Measurements from ENCODE around the gene E2F4.

The E2F4 gene

GRCh38 chr16:67238806-67239470 is 47.0 kb downstream of the E2F4 start:
- DNase-seq = no peak

- DNase-seq = no peak
Observed at GRCh38 chr16:67240506-67240905, 48.6 kb downstream of the E2F4 start.

- no peak for DNase-seq
Observed at GRCh38 chr16:67241008-67241900, 49.3 kb downstream of the E2F4 start.

GRCh38 chr16:67242138-67242730 is 50.3 kb downstream of the E2F4 start:
- no peak for DNase-seq

GRCh38 chr16:67243481-67243880 is 51.5 kb downstream of the E2F4 start:
- no peak for DNase-seq

- DNase-seq = peak; percentile 69
Observed at GRCh38 chr16:67244387-67245185, 52.6 kb downstream of the E2F4 start.

- no peak for DNase-seq
Observed at GRCh38 chr16:67245186-67245585, 53.2 kb downstream of the E2F4 start.

- no peak for DNase-seq
Observed at GRCh38 chr16:67245674-67246080, 53.7 kb downstream of the E2F4 start.

GRCh38 chr16:67246081-67246755 is 54.3 kb downstream of the E2F4 start:
- DNase-seq = peak; percentile 19

GRCh38 chr16:67246756-67247191 is 54.8 kb downstream of the E2F4 start:
- DNase-seq = peak; percentile 27

- peak; percentile 92 for DNase-seq
Observed at GRCh38 chr16:67247192-67248072, 55.5 kb downstream of the E2F4 start, which contains the start of gene FHOD1. TSS of gene FHOD1 (minus strand) at chr16:67247481. CDS start at chr16:67247410, 71 bp downstream.

- no peak for DNase-seq
Observed at GRCh38 chr16:67248073-67248400, 56.1 kb downstream of the E2F4 start.
